ENCODE data around the gene TMEM163.

DNA sequence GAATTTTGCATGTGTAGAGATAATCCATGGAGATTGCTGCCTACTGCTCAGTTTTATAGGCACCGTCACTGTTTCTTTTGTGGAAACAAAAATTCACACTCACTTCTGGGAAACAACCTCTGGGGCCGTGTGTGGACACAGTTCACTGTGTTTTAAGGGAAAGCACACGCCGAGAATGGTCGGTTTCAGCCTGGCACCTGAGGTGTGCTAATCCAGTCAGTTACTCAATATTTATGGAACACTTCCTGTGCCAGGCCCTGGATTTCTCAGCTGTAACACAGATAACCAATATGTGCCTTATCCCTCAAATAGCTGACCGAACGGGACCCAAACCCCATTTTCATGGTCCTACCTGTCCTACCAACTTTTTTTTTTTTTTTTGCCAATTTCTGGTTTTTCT lies 285.3 kb downstream of the TMEM163 start:
- TF ChIP-seq, protein P1, sequence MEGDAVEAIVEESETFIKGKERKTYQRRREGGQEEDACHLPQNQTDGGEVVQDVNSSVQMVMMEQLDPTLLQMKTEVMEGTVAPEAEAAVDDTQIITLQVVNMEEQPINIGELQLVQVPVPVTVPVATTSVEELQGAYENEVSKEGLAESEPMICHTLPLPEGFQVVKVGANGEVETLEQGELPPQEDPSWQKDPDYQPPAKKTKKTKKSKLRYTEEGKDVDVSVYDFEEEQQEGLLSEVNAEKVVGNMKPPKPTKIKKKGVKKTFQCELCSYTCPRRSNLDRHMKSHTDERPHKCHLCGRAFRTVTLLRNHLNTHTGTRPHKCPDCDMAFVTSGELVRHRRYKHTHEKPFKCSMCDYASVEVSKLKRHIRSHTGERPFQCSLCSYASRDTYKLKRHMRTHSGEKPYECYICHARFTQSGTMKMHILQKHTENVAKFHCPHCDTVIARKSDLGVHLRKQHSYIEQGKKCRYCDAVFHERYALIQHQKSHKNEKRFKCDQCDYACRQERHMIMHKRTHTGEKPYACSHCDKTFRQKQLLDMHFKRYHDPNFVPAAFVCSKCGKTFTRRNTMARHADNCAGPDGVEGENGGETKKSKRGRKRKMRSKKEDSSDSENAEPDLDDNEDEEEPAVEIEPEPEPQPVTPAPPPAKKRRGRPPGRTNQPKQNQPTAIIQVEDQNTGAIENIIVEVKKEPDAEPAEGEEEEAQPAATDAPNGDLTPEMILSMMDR (IDR thresholded peaks at IDR 0.05): no peak
- TF ChIP-seq POLR2A (IDR thresholded peaks at IDR 0.05): no peak

Measured in uterus (tissue), 2 donors.